Measurements from ENCODE around the gene APLP2. TPM values are rescaled to one million over a fixed set of nuclear protein-coding genes. Genes with fewer than 3 reads are reported as not detected.

Gene APLP2
- polyA plus RNA-seq, 1 donor from 2014 or later, result 226 TPM

DNA sequence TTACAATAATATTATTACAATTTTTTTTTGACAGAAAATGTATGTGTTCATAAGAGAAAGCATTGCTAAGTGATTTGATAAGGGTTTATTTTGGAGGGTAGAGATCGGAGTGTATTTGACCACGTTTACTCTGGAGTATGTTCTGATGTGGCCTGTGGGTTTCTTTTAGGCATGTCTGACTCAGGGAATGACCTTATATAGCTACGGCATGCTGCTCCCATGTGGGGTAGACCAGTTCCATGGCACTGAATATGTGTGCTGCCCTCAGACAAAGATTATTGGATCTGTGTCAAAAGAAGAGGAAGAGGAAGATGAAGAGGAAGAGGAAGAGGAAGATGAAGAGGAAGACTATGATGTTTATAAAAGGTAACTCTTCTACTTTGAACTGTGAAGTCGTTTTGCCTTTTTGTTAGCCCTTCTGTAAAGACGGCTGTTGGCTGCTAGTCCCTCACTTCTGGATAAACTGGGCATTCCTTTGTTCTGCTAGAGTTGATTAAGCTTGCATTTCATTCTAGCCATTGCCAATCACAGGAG lies 51.8 kb downstream of the APLP2 start:
- Histone ChIP-seq H3K9me2 (ENCODE audit: insufficient read depth, low read length) (no peaks in the 10 kb centered on the region), H3K4me2 (ENCODE audit: low read length) (no peak overlapping the region), H3K79me2 (replicated peaks; ENCODE audit: insufficient read depth, low read length) (peaks cover 13% of the 10 kb centered on the region)

DNA sequence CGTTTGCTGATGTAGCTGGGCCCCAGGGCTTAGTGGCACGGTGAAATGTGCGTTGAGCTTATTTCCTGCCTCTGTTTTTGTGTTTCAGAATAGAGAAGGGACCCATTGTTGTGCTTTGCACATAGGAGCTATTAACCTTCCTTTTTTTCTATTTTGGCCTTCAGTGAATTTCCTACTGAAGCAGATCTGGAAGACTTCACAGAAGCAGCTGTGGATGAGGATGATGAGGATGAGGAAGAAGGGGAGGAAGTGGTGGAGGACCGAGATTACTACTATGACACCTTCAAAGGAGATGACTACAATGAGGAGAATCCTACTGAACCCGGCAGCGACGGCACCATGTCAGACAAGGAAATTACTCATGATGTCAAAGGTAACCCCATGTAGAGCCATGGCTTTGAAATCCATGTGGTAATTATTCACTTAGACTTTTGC lies 52.5 kb downstream of the APLP2 start:
- TF ChIP-seq SMC3 (conservative IDR thresholded peaks at IDR 0.05; ENCODE audit: poor library complexity) (no peak), RAD21 (conservative IDR thresholded peaks at IDR 0.05) (no peak), TAF1 (IDR thresholded peaks at IDR 0.05; ENCODE audit: low read depth) (no peak), EP300 (conservative IDR thresholded peaks at IDR 0.05; ENCODE audit: poor library complexity, severe bottlenecking) (no peak), EZH2 (IDR thresholded peaks at IDR 0.05; ENCODE audit: borderline replicate concordance, insufficient read depth, low read length, poor library complexity, severe bottlenecking) (no peak), POLR2AphosphoS5 (IDR thresholded peaks at IDR 0.05) (no peak), MXI1 (conservative IDR thresholded peaks at IDR 0.05; ENCODE audit: poor library complexity, severe bottlenecking) (no peak)
- TF ChIP-seq, protein P1, sequence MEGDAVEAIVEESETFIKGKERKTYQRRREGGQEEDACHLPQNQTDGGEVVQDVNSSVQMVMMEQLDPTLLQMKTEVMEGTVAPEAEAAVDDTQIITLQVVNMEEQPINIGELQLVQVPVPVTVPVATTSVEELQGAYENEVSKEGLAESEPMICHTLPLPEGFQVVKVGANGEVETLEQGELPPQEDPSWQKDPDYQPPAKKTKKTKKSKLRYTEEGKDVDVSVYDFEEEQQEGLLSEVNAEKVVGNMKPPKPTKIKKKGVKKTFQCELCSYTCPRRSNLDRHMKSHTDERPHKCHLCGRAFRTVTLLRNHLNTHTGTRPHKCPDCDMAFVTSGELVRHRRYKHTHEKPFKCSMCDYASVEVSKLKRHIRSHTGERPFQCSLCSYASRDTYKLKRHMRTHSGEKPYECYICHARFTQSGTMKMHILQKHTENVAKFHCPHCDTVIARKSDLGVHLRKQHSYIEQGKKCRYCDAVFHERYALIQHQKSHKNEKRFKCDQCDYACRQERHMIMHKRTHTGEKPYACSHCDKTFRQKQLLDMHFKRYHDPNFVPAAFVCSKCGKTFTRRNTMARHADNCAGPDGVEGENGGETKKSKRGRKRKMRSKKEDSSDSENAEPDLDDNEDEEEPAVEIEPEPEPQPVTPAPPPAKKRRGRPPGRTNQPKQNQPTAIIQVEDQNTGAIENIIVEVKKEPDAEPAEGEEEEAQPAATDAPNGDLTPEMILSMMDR (IDR thresholded peaks at IDR 0.05; ENCODE audit: poor library complexity, severe bottlenecking), result no peak
- TF ChIP-seq, protein P2, sequence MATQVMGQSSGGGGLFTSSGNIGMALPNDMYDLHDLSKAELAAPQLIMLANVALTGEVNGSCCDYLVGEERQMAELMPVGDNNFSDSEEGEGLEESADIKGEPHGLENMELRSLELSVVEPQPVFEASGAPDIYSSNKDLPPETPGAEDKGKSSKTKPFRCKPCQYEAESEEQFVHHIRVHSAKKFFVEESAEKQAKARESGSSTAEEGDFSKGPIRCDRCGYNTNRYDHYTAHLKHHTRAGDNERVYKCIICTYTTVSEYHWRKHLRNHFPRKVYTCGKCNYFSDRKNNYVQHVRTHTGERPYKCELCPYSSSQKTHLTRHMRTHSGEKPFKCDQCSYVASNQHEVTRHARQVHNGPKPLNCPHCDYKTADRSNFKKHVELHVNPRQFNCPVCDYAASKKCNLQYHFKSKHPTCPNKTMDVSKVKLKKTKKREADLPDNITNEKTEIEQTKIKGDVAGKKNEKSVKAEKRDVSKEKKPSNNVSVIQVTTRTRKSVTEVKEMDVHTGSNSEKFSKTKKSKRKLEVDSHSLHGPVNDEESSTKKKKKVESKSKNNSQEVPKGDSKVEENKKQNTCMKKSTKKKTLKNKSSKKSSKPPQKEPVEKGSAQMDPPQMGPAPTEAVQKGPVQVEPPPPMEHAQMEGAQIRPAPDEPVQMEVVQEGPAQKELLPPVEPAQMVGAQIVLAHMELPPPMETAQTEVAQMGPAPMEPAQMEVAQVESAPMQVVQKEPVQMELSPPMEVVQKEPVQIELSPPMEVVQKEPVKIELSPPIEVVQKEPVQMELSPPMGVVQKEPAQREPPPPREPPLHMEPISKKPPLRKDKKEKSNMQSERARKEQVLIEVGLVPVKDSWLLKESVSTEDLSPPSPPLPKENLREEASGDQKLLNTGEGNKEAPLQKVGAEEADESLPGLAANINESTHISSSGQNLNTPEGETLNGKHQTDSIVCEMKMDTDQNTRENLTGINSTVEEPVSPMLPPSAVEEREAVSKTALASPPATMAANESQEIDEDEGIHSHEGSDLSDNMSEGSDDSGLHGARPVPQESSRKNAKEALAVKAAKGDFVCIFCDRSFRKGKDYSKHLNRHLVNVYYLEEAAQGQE (IDR thresholded peaks at IDR 0.05; ENCODE audit: borderline replicate concordance), result no peak
- Histone ChIP-seq H3K4me2 (ENCODE audit: low read length) (no peak overlapping the region), H3K9me3 (ENCODE audit: low read length) (no peaks in the 10 kb centered on the region), H3K27me3 (ENCODE audit: insufficient read depth, low read depth, low read length) (no peaks in the 10 kb centered on the region), H3K9ac (ENCODE audit: low read length) (no peak overlapping the region), H3K36me3 (ENCODE audit: insufficient read depth, low read length) (peaks cover 5% of the 10 kb centered on the region), H3F3A (ENCODE audit: insufficient read depth, low read length, poor library complexity, severe bottlenecking) (no peaks in the 10 kb centered on the region), H4K20me1 (ENCODE audit: insufficient read depth) (no peaks in the 10 kb centered on the region), H3K27ac (ENCODE audit: low read length) (no peak overlapping the region), H2AFZ (ENCODE audit: low read depth, low read length) (no peak overlapping the region), H3K9me2 (ENCODE audit: insufficient read depth, low read length) (no peaks in the 10 kb centered on the region), H3K79me2 (replicated peaks; ENCODE audit: insufficient read depth, low read length) (peaks cover 13% of the 10 kb centered on the region), H3K4me3 (ENCODE audit: low read length) (no peak overlapping the region)

More for the DNA sequence above, 51.8 kb downstream of the APLP2 start:
- Histone ChIP-seq H4K20me1 (ENCODE audit: insufficient read depth) (no peaks in the 10 kb centered on the region), H3K9ac (ENCODE audit: low read length) (no peak overlapping the region), H3K27me3 (ENCODE audit: insufficient read depth, low read depth, low read length) (no peaks in the 10 kb centered on the region), H2AFZ (ENCODE audit: low read depth, low read length) (no peak overlapping the region), H3K9me3 (ENCODE audit: low read length) (no peaks in the 10 kb centered on the region), H3K27ac (ENCODE audit: low read length) (no peak overlapping the region), H3K36me3 (ENCODE audit: insufficient read depth, low read length) (peaks cover 5% of the 10 kb centered on the region), H3F3A (ENCODE audit: insufficient read depth, low read length, poor library complexity, severe bottlenecking) (no peaks in the 10 kb centered on the region), H3K4me3 (ENCODE audit: low read length) (no peak overlapping the region)
- TF ChIP-seq, protein P1 (IDR thresholded peaks at IDR 0.05; ENCODE audit: poor library complexity, severe bottlenecking), result no peak
- TF ChIP-seq MXI1 (conservative IDR thresholded peaks at IDR 0.05; ENCODE audit: poor library complexity, severe bottlenecking) (no peak), RAD21 (conservative IDR thresholded peaks at IDR 0.05) (no peak), POLR2AphosphoS5 (IDR thresholded peaks at IDR 0.05) (no peak), TAF1 (IDR thresholded peaks at IDR 0.05; ENCODE audit: low read depth) (no peak), SMC3 (conservative IDR thresholded peaks at IDR 0.05; ENCODE audit: poor library complexity) (no peak), EZH2 (IDR thresholded peaks at IDR 0.05; ENCODE audit: borderline replicate concordance, insufficient read depth, low read length, poor library complexity, severe bottlenecking) (no peak), EP300 (conservative IDR thresholded peaks at IDR 0.05; ENCODE audit: poor library complexity, severe bottlenecking) (no peak)
- TF ChIP-seq, protein P2 (IDR thresholded peaks at IDR 0.05; ENCODE audit: borderline replicate concordance), result no peak

Measured in neural cell (in vitro differentiated cells).